Measurements from ENCODE around the gene ZFYVE28. TPM values are rescaled to one million over a fixed set of nuclear protein-coding genes. Genes with fewer than 3 reads are reported as not detected.
"Not testable (repeated sequence)": the region's sequence is repeated elsewhere in the genome, so short reads cannot be mapped to it uniquely, and the experiment has no call there.

ZFYVE28 gene
- 0.36 TPM for polyA plus RNA-seq (2012; ENCODE audit: low read depth, missing spikeins)

- TF ChIP-seq TAF1 (IDR thresholded peaks at IDR 0.05; ENCODE audit: low read depth, low read length), result no peak
- no peak for TF ChIP-seq SPI1 (IDR thresholded peaks at IDR 0.05; ENCODE audit: low read depth, low read length)
- DNase-seq (ENCODE audit: insufficient read length, low spot score) (peak; percentile 42), FAIRE-seq (no peak)
Measured at GRCh38 chr4:2417765-2418649, at the start of gene ZFYVE28. TSS of gene ZFYVE28 (minus strand) at chr4:2418645. CDS start at chr4:2418323, 322 bp downstream.

GRCh38 chr4:2465544-2465943 is 47.1 kb upstream of the ZFYVE28 start:
- DNase-seq (ENCODE audit: insufficient read length, low spot score); FAIRE-seq: not testable (repeated sequence)

- TF ChIP-seq POU2F2 (IDR thresholded peaks at IDR 0.05; ENCODE audit: low read depth, low read length) (no peak), POLR2A (IDR thresholded peaks at IDR 0.05; ENCODE audit: low read depth, low read length) (no peak), TAF1 (IDR thresholded peaks at IDR 0.05; ENCODE audit: low read depth, low read length) (no peak), PAX5 (IDR thresholded peaks at IDR 0.05; ENCODE audit: insufficient read depth, low read length, severe bottlenecking) (no peak), SPI1 (IDR thresholded peaks at IDR 0.05; ENCODE audit: low read depth, low read length) (no peak), POLR2AphosphoS5 (IDR thresholded peaks at IDR 0.05; ENCODE audit: low read depth, low read length) (no peak)
- FAIRE-seq (no peak), DNase-seq (ENCODE audit: insufficient read length, low spot score) (no peak)
Measured at GRCh38 chr4:2465032-2465431, 46.6 kb upstream of the ZFYVE28 start.

GRCh38 chr4:2462992-2463762 is 44.7 kb upstream of the ZFYVE28 start:
- TF ChIP-seq SPI1 (IDR thresholded peaks at IDR 0.05; ENCODE audit: low read depth, low read length) (no peak), POLR2AphosphoS5 (IDR thresholded peaks at IDR 0.05; ENCODE audit: low read depth, low read length) (no peak), PAX5 (IDR thresholded peaks at IDR 0.05; ENCODE audit: insufficient read depth, low read length, severe bottlenecking) (no peak), POLR2A (IDR thresholded peaks at IDR 0.05; ENCODE audit: low read depth, low read length) (no peak), POU2F2 (IDR thresholded peaks at IDR 0.05; ENCODE audit: low read depth, low read length) (no peak), TAF1 (IDR thresholded peaks at IDR 0.05; ENCODE audit: low read depth, low read length) (no peak)
- FAIRE-seq, result no peak
- no peak for DNase-seq (ENCODE audit: insufficient read length, low spot score)

- DNase-seq (ENCODE audit: insufficient read length, low spot score) (peak; percentile 85), FAIRE-seq (peak; percentile 96)
- TF ChIP-seq PAX5 (IDR thresholded peaks at IDR 0.05; ENCODE audit: insufficient read depth, low read length, severe bottlenecking), result peak; percentile 21
- no peak for TF ChIP-seq SPI1 (IDR thresholded peaks at IDR 0.05; ENCODE audit: low read depth, low read length)
Measured at GRCh38 chr4:2462218-2462991, 44.0 kb upstream of the ZFYVE28 start.

- FAIRE-seq (peak; percentile 55), DNase-seq (ENCODE audit: insufficient read length, low spot score) (no peak)
- no peak for TF ChIP-seq POU2F2 (IDR thresholded peaks at IDR 0.05; ENCODE audit: low read depth, low read length)
- no peak for TF ChIP-seq TAF1 (IDR thresholded peaks at IDR 0.05; ENCODE audit: low read depth, low read length)
- TF ChIP-seq PAX5 (IDR thresholded peaks at IDR 0.05; ENCODE audit: insufficient read depth, low read length, severe bottlenecking), result no peak
- TF ChIP-seq POLR2AphosphoS5 (IDR thresholded peaks at IDR 0.05; ENCODE audit: low read depth, low read length), result no peak
- no peak for TF ChIP-seq SPI1 (IDR thresholded peaks at IDR 0.05; ENCODE audit: low read depth, low read length)
- no peak for TF ChIP-seq POLR2A (IDR thresholded peaks at IDR 0.05; ENCODE audit: low read depth, low read length)
Measured at GRCh38 chr4:2461246-2461960, 43.0 kb upstream of the ZFYVE28 start.

- DNase-seq (ENCODE audit: insufficient read length, low spot score), result no peak
- FAIRE-seq, result no peak
- TF ChIP-seq POU2F2 (IDR thresholded peaks at IDR 0.05; ENCODE audit: low read depth, low read length) (no peak), POLR2AphosphoS5 (IDR thresholded peaks at IDR 0.05; ENCODE audit: low read depth, low read length) (no peak), PAX5 (IDR thresholded peaks at IDR 0.05; ENCODE audit: insufficient read depth, low read length, severe bottlenecking) (no peak), TAF1 (IDR thresholded peaks at IDR 0.05; ENCODE audit: low read depth, low read length) (no peak), SPI1 (IDR thresholded peaks at IDR 0.05; ENCODE audit: low read depth, low read length) (no peak), POLR2A (IDR thresholded peaks at IDR 0.05; ENCODE audit: low read depth, low read length) (no peak)
Measured at GRCh38 chr4:2459589-2460349, 41.3 kb upstream of the ZFYVE28 start.

- FAIRE-seq, result no peak
- TF ChIP-seq POLR2AphosphoS5 (IDR thresholded peaks at IDR 0.05; ENCODE audit: low read depth, low read length) (no peak), SPI1 (IDR thresholded peaks at IDR 0.05; ENCODE audit: low read depth, low read length) (no peak), TAF1 (IDR thresholded peaks at IDR 0.05; ENCODE audit: low read depth, low read length) (no peak), PAX5 (IDR thresholded peaks at IDR 0.05; ENCODE audit: insufficient read depth, low read length, severe bottlenecking) (no peak), POU2F2 (IDR thresholded peaks at IDR 0.05; ENCODE audit: low read depth, low read length) (no peak), POLR2A (IDR thresholded peaks at IDR 0.05; ENCODE audit: low read depth, low read length) (no peak)
- no peak for DNase-seq (ENCODE audit: insufficient read length, low spot score)
Measured at GRCh38 chr4:2458546-2459491, 40.4 kb upstream of the ZFYVE28 start.
